Measurements from ENCODE around the gene CCND1.

DNA sequence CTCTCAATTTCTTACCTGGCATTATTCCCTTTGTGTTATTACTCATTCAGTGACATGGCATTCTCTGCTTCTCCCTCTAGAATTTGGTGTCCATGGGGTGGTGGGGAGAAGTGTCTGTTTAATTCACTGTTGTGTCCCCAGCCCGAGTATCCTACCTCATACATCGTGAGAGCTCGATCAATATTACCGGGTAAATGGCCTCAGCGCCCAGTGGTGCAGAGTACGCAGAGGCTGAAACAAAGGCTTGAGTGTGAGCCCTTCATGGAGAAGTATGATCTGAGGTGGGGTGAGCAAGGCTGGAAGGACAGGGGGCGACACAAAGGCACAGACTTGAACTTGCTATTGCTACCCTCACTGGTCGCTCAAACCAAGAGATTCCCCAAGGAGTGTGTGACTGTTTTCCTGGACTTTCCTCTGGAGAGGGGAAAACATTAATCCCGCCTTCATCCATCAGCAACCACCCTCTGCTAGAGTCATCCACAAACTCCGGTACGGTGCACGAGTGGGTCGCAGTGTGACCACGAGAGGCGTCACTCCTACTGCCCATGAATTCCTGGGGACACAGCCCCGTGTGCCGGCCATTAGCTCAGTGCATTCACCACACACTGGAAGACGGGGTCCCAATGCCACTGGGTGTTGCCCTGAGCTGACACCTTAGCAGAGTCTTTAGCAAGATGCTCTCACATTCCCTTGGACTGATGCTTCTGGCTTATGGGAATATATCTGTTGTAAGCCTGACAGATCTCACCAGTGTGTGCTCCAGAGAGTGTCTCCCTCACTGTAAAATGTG lies 35.0 kb upstream of the CCND1 start:
- TF ChIP-seq, protein P1, sequence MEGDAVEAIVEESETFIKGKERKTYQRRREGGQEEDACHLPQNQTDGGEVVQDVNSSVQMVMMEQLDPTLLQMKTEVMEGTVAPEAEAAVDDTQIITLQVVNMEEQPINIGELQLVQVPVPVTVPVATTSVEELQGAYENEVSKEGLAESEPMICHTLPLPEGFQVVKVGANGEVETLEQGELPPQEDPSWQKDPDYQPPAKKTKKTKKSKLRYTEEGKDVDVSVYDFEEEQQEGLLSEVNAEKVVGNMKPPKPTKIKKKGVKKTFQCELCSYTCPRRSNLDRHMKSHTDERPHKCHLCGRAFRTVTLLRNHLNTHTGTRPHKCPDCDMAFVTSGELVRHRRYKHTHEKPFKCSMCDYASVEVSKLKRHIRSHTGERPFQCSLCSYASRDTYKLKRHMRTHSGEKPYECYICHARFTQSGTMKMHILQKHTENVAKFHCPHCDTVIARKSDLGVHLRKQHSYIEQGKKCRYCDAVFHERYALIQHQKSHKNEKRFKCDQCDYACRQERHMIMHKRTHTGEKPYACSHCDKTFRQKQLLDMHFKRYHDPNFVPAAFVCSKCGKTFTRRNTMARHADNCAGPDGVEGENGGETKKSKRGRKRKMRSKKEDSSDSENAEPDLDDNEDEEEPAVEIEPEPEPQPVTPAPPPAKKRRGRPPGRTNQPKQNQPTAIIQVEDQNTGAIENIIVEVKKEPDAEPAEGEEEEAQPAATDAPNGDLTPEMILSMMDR (IDR thresholded peaks at IDR 0.05; ENCODE audit: low read depth, low read length, poor library complexity, severe bottlenecking): no peak
- no peak for TF ChIP-seq EZH2phosphoT487 (IDR thresholded peaks at IDR 0.05; ENCODE audit: borderline replicate concordance, low read length)

Measured in DOHH2 (cell line).